ENCODE data around the gene EGFLAM.

DNA sequence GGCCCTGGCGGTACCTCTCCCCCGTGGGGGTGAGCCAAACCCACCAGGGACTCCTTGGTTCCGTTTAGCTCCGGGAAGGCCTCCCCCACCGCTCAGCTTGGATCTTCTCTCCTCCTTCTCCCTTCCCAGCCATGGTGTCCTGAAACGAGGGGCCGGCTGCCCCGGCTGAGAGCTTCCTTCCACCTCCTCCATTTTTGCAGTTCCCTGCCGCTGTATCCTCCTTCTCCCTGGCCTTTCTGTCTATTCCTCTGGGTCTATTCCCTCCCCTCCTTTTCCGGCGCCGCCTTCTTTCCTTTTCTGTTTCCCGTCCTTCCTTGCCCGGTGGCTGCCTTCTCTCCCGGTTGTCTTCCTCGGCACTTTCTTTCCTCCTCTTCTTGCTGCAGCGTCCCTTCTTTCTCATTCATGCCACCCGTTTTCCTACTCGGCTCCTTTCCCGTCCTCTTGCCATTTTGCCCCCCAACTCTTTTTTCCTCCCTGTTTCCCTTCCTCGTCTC lies 187.7 kb downstream of the EGFLAM start:
- no peak for TF ChIP-seq EZH2 (IDR thresholded peaks at IDR 0.05; ENCODE audit: low read length, missing control alignments)
- TF ChIP-seq, protein P1, sequence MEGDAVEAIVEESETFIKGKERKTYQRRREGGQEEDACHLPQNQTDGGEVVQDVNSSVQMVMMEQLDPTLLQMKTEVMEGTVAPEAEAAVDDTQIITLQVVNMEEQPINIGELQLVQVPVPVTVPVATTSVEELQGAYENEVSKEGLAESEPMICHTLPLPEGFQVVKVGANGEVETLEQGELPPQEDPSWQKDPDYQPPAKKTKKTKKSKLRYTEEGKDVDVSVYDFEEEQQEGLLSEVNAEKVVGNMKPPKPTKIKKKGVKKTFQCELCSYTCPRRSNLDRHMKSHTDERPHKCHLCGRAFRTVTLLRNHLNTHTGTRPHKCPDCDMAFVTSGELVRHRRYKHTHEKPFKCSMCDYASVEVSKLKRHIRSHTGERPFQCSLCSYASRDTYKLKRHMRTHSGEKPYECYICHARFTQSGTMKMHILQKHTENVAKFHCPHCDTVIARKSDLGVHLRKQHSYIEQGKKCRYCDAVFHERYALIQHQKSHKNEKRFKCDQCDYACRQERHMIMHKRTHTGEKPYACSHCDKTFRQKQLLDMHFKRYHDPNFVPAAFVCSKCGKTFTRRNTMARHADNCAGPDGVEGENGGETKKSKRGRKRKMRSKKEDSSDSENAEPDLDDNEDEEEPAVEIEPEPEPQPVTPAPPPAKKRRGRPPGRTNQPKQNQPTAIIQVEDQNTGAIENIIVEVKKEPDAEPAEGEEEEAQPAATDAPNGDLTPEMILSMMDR (conservative IDR thresholded peaks at IDR 0.05 in 1 of 2, IDR thresholded peaks at IDR 0.05 in 1 of 2; ENCODE audit: low read depth in 1 of 2, low read length in 2 of 2), result no peak

Measured in fibroblast of lung (primary cell).